CD1c-positive myeloid dendritic cell (primary cell): ENCODE results near the gene RFC4.
A peak's percentile ranks its signal among the peaks of the same experiment; 100 is the strongest.

Experiments used
- DNase-seq: peaks from one replicate; pipeline ENCODE4 v3.0.0-alpha.2; 2016; ENCODE audit errors: extremely low spot score

RFC4 gene

DNA sequence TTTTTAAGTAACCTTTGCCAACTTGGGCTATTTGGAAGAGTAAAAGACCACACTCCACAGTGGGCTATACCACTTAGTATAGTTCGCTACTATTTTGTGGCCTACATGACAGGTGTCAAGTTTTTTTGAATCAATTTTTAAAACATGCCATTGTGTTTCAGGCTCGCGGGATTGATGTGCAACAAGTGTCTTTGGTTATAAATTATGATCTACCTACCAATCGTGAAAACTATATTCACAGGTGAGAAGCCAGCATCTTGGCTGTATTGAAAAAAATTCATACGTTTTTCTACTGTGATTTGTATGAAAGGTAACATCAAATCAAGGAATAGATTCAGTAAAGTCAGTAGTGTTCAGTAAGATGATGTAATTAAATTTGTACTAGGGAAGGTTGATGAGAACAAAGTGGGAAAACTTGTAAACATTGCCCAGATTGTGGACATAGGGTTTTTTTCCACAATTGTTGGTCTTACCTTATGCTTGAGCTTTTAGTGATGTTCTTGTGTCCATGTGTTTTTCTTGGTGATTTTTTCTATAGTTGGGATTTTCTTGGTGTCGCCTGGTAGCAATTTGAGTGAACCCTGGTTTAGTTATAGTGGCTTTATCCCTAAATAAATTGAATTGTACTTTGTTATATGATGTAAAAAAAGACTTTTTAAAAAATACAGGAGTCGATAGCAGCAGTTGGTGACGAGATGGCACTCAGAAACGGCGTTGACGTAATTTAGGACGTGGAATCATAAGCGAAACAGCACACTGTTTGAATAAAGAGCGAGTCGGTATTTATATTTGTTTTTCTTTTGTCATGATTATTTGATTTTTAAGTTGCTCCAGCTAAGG is 18.4 kb downstream of the RFC4 start:
- no peak for DNase-seq

DNA sequence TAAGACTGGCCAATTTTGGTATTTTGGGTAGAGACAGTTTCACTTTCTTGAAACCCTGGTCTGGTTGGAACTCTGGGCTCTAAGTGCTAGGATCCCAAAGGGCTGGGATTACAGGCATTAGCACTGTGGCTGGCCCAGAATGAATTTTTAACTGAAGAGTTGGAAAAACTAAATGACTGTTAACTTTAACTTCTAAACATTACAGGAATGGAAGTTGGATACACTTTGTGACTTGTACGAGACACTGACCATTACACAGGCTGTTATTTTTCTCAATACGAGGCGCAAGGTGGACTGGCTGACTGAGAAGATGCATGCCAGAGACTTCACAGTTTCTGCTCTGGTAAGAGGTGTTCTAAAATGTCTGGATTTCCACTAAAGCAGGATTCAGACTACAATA is 19.4 kb downstream of the RFC4 start:
- DNase-seq: no peak

DNA sequence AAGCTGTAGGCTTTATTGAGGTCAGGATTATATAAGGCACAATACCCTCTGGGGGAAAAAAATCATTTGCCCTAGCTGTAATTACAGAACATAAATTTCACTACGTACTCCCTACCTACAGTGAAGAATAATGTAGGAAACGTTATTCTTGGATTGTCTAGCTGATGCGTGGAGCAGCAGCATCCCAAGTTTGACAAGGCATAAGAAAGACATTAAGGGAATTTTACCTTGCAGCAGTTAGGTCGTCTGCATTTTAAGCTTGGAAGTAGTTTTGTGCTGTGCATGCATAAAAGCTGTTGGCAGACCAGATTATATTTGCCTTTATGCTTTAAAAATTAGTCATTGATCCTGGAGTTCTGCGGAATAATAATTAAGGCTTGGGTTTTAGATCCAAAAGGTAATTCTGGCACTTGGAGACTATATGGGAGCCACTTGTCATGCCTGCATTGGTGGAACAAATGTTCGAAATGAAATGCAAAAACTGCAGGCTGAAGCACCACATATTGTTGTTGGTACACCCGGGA is 20.7 kb downstream of the RFC4 start:
- no peak for DNase-seq

DNA sequence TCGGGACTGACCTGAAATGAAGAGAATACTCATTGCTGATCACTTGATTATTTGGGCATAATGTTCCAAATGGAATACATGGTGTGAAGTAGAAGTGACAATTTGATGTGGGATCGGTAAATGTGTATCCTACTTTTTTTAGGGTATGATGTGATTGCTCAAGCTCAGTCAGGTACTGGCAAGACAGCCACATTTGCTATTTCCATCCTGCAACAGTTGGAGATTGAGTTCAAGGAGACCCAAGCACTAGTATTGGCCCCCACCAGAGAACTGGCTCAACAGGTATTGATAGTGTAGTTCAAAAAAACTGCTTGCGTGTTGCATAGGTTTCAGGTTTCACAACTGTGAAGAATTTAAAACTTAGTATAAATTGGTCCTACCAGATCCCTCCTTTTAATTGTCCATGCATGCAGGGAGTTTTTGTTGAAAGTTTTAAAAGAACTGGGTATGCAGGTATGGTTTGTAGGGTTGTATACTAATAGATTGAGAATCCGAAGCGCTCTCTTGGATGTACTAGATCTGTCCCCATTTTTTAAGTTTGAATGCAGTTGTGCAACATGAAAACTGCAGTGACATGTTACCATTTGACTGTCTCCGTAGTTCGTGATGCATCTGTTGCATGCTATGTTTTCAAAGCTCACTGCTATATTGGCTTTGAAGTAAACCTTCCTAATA is 21.3 kb downstream of the RFC4 start:
- DNase-seq: no peak

DNA sequence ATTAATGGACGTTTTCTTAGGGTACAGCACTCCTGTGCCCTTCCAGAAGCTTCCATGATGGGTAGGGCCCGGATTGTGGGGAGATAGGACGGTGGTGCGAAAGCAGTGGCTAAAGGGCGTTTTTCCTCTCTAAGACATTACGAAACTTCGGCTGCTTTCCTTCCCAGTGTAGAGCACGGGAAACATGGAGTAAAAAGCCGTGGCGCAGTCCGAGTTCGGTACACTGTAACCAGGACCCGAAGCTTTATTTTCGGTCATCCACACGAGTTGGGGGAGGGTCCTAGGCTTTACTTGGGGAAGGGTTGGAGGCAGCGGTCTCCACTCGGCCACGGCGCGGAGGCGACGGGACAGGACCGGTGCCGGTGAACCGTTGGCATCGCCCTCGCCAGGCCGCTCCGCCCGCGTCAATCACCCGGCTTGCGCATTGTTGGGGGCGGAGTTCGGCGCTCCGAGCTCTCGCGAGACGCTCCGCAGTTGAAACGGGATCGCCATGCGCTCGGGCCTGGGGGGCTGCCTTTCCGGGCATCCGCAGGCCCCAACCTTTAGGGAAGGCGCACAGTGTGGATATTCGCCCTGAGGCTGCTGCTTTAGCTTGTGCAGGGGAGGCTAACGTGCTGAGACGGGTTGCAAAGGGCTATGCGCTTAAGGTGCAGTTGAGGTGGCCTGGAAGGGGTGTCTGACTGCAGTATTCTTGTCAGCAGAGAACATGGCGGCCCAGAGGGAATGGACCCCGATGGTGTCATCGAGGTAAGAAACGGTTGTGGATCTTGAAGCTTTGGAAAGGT is 22.4 kb downstream of the RFC4 start:
- peak; percentile 89 for DNase-seq

DNA sequence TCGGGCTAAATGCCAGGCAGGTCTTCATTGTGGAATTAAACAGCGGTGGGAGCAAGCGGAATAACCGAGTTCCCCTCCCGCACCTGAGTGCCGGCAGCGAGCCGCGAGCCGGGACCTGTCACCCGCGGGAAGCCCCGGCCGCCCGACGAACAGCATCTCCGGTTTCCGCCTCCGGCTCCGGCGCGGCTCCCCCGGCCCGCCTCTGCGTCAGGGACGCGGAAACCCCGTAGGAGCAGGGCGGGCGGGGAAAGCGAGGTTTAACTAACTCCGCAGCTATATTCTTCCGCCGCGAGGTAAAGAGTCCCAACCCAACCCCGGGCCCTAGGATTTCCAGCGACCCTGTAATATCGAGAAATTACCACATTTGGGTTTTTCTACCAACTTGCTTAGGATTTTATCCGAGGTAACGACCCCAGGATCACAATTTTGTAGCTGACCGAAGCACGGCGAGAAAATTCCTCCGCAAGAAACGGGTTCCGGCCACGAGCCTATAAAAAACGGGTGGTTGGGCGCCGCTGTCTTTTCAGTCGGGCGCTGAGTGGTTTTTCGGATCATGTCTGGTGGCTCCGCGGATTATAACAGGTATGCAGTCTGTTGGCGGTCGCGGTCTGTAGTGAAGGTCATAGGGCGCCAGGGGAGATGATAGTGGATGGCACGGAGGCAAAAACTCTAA is 23.1 kb downstream of the RFC4 start, which contains the start of gene EIF4A2:
TSS of gene EIF4A2 (plus strand) at position 520 of the 673 bp plus-strand sequence. CDS start at position 554, 34 bp downstream.
- DNase-seq: peak; percentile 94

DNA sequence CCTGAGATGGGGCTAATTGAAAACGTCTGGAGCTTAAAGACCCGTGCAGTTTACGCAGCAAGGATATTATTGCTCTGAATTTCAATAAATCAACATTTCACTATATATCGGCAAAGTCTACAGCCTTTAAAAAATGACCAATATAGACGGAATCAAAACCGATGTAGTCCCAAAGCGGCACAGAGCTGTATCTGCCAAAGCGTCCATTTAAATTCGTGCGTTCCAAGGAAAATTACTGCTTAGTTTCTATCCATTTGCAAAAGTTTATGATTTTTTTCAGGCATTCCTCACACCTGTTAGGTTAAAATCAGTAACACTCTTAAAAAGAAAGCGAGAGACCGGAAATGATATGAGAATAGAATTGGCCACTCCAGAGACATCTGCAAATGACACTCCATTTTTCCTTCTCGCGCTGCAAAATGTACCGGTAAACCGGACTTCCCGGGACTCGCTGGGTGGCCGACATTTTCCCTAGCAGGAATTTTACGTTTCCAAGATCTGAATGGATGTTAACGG is 23.7 kb downstream of the RFC4 start:
- no peak for DNase-seq

DNA sequence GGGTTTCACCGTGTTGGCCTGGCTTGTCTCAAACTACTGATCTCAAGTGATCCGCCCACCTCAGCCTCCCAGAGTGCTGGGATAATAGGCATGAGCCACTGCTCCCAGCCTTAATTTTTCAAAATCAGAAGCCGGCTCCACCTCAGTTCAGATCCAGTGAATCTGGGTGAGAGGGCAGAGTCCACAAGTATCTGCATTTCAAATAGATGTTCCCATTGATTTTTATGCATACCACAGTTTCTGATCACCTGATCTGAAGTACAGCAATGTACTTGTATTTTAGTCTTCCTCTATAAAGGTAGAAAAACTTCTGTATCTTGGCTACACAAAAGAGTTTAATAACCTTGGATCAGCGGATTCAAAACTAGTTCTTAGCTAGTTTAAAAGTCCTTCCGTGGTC is 27.1 kb downstream of the RFC4 start:
- no peak for DNase-seq

DNA sequence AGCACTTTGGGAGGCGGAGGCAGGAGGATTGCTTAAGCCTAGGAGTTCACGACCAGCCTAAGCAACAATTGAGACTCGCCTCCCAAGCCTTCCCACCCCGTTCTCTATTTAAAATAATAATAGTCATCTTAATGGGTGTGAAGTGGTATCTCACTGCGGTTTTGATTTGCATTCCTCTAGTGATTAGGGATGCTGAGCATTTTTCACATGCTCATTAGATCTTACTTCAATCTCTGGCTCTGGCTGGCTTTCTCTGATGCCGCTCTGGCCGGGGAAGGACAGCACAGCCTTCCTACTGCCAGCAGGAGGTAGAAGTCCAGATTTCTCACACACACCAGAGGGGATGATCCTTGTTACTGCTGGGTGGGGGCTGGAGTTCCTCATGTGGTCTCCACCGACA is 30.3 kb downstream of the RFC4 start:
- no peak for DNase-seq

DNA sequence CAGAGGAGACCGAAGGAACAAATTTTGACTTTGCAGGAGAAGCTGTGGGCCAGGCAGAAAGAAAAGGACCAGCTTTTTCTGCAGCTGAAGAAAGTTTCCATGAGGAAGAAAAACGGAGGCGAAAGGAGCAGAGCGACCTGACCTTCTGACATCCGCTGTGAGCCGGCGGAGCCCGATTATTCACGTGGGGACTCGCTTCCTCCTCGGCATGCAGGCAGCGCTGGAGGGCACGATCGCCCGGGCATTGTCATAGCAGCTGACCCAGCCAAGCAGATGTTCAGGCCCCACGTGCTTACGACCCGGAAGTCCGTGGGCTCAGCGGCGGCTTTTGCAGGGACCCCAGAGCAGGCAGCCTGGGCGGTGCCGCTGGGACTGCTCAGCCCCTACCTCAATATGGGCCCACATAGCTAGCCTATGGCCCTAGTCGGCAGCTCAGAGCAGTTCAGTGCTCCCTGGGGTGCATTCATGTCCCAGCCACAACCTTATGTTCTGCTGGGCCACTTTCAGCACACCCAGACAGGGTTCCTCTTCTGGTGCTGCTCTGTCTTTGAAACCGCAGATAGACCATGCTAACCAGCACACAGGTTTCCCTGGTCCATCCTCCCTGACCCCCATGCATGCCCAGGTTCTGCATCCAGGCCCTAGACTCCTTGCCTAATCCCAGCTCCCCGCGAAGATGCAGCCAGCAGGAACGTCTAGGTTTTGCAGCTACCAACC is 33.4 kb downstream of the RFC4 start:
- peak; percentile 90 for DNase-seq

DNA sequence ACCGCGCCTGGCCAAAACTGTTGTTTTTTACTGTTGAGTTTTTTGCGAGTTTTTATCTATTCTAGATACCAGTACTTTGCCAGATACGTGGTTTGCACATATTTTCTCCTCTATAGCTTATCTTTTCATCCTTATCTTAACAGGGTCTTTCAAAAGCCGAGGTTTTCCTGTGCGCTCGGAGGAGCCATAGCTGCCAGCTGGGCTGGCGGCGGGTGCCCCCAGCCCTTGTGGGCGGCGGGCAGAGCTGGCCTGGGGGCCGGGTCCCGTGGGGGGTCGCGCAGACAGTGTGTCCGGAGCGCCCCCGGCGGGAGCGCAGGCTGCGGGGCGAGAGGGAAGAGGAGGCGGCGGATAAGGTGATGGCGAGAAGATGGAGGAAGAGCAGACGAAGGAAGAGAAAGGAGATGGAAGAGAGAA is 34.0 kb downstream of the RFC4 start:
- no peak for DNase-seq

DNA sequence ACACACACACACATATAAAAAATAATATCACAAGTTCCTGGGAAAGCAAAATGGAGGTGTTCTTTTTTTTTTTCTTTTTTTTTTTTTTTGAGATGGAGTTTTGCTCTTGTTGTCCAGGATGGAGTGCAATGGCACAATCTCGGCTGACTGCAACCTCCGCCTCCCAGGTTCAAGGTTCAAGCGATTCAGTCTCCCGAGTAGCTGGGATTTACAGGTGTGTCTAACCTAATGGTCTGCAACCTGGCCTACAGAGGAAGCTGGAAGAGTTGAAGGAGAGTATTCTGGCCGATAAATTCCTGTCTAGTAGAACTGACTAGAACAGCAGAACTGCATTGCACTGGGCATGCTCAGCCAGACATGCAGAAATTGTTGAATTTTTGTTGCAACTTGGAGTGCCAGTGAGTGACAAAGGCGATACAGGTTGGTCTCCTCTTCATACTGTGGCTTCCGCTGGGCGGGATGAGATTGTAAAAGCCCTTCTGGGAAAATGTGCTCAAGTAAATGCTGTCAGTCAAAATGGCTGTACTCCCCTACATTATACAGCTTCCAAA is 45.3 kb downstream of the RFC4 start:
- DNase-seq: no peak

DNA sequence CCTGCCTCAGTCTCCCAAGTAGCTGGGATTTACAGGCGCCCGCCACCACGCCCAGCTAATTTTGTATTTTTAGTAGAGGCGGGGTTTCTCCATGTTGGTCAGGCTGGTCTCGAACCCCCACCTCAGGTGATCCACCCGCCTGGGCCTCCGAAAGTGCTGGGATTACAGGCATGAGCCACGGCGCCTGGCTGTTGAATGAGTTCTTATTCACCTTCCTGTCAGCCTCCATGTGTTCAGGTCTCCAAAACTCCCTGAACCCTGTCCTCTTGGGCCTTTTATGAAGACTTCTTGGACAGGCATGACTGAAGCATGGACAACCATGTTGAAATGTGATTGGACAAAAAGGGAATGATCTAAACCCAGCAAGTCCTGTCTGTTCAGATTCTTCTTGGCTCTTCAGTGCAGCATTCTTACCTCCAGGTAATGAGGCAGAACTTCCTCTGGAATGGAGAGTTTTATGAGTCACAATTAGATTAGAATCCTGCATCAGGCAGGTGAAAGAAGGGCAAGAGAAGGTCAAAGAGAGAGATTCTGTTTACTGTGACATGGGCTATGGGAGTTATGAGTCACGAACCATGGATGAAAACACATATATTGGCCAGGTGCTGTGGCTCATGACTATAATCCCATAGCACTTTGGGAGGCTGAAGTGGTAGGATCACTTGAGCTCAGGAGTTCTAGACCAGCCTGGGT is 46.0 kb downstream of the RFC4 start:
- no peak for DNase-seq

DNA sequence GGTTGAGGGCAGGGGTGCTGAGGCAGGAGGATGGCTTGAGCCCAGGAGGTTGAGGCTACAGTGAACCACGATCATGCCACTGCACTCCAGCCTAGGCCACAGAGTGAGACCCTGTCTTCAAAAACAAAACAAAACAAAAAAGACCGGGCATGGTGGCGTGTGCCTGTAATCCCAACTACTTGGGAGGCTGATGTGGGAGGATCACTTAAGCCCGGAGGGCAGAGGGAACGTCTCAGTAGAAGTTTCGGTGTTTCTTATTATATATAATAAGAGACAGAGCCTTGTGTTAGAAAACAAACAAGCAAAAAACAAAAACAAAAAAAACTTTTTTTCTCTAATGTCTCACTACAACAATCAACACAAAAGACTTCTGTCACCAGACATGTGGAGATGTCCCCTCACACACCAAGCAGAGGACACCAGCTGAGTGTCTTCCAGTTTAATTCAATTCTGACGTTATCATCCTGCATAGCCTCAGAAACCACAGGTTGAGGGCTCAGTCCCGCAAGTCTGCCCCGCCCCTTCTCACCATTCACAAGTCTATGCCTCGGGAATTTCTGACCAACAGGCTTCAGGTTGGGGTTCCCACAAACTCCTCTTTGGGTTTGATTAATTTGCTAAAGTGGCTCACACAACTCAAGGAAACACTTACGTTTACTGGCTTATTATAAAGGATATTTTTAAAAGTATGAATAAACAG is 46.9 kb downstream of the RFC4 start:
- no peak for DNase-seq

DNA sequence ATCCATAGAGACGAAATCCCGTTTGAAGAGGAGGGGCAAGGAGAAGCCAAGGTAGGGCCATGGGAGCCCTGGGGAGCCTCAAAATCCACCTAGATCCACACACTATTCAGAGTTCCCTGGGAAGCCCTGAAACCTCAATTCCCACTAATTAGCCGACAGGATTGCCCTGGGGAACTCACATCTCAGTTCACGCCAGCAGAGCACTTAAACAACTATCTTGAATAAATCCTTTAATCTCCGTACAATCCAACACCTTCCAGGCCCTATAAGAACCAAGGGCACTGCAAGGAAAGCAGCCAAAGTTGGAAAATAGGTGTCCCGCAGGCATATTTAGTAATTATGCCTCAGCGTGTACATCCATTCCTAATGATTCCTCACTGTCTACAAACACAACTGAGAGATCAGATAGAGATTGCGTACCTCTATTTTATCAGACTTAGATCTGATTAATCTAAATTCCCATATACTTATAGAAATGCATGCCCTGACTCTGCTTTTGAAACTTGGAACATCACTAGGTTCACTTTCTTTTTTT is 48.5 kb downstream of the RFC4 start:
- DNase-seq: no peak

DNA sequence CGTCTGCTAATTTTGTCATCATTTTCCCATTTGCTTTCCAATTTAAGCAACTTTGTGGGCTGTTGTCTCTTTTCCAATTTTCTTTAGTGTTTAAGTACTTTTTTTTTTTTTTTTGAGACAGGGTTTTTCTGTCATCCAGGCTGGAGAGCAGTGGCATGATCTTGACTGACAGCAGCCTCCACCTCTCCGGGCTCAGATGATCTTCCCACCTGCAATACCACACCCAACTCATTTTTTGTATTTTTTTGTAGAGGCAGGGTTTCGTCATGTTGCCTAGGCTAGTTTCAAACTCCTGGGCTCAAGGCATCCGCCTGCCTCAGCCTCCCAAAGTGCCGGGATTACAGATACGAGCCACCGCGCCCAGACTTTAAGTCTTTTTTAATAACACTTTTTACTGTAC is 49.1 kb downstream of the RFC4 start:
- DNase-seq: no peak

DNA sequence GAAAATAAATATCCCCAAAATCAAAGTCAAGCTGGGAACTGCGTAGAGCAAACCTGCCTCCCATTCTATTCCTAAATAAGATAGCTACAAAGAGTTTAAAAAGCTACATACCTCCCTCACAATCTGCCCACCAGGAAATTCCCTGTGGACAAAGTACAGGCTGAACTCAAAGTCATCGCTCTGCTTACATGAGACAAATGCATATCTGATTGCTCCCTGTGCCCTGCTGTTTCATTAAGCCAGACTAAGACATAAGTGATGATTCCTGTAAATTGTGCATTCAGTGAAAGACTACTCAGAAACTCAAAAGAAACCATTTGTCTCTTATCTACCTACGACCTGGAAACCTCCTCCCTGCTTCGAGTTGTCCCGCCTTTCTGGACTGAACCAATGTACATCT is 51.4 kb downstream of the RFC4 start:
- DNase-seq: no peak

DNA sequence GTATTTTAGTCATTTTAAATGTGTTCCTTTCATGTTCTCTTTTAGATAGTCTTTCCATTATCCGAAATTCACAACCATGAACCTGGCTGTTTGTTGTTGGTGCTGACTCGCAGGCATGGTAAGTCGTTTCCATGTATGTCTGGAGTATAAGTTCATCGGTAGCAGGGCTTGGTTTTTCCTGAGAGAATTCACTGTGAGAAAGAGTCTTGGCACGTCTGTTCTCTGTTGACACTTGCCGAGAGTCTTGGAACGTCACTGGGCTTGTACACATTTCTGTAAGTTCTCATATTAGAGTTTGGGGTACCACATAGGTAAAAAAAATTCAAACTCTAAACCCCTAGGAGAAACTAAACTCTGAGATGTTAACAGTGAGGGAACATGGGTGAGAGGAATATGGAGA is 52.3 kb downstream of the RFC4 start:
- DNase-seq: no peak

DNA sequence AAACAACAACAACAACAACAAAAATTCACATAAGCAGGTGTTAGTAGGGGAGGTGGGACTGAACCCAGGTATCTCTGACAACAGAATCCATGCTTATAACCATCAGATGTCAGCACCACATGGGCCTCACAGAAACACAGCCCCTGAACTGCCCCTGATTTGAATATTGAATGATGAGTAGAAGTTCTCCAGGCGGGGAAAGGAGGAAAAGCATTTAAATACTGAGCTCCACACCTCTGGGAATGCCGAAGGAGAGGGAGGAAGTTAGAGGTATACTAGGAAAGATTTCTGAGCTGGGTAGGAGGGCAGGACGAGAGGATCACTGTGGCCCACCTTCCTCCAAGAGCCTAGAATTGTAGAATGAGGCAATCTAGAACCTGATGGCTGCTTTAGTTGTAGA is 54.8 kb downstream of the RFC4 start:
- DNase-seq: no peak
